Smooth muscle cell (in vitro differentiated cells): ENCODE data around the gene BPIFB2. TPM values are rescaled to one million over a fixed set of nuclear protein-coding genes. Genes with fewer than 3 reads are reported as not detected.

Experiments used
- DNase-seq: peaks from one replicate; lab custom pipeline; 2025; ENCODE audit not compliant: unreplicated experiment; lab: John Stamatoyannopoulos, UW
- H2AFZ ChIP-seq: fragments of 200-600 bp; sonication (generic); 2 replicates; pipeline ENCODE4 v1.6.0; 2016; ENCODE audit warnings: antibody characterized with exemption, low read depth, mild to moderate bottlenecking
- H3F3A ChIP-seq: fragments of 200-600 bp; sonication (generic); 2 replicates; pipeline ENCODE4 v1.6.0; 2017; ENCODE audit warnings: antibody characterized with exemption, low read depth
- H3K27ac ChIP-seq: fragments of 200-600 bp; sonication (generic); 2 replicates; pipeline ENCODE4 v1.5.1; 2016; ENCODE audit warnings: low read depth, mild to moderate bottlenecking
- H3K27me3 ChIP-seq: fragments of 200-600 bp; sonication (generic); 2 replicates; pipeline ENCODE4 v1.6.1; 2016; ENCODE audit warnings: low read depth, mild to moderate bottlenecking
- H3K36me3 ChIP-seq: fragments of 200-600 bp; sonication (generic); 2 replicates; pipeline ENCODE4 v1.5.1; 2016; ENCODE audit warnings: low read depth
- H3K4me1 ChIP-seq: fragments of 200-600 bp; sonication (generic); 2 replicates; pipeline ENCODE4 v1.5.1; 2016; ENCODE audit warnings: low read depth
- H3K4me2 ChIP-seq: fragments of 200-600 bp; sonication (generic); 2 replicates; pipeline ENCODE4 v1.6.0; 2016; ENCODE audit warnings: mild to moderate bottlenecking
- H3K4me3 ChIP-seq: fragments of 200-600 bp; sonication (generic); 2 replicates; pipeline ENCODE4 v1.5.1; 2016; ENCODE audit warnings: mild to moderate bottlenecking
- H3K79me2 ChIP-seq: fragments of 200-600 bp; sonication (generic); 2 replicates; pipeline ENCODE4 v1.6.0; 2016; ENCODE audit warnings: low read depth, mild to moderate bottlenecking
- H3K9ac ChIP-seq: fragments of 200-600 bp; sonication (generic); 2 replicates; pipeline ENCODE4 v1.6.0; 2016; ENCODE audit warnings: low read depth
- H3K9me3 ChIP-seq: fragments of 200-600 bp; sonication (generic); replicated peaks from 2 replicates; pipeline ENCODE4 v1.5.1; 2016; ENCODE audit warnings: low read depth
- H4K20me1 ChIP-seq: fragments of 200-600 bp; sonication (generic); 2 replicates; pipeline ENCODE4 v1.6.0; 2016; ENCODE audit warnings: low read depth
- CTCF ChIP-seq: fragments of 200-600 bp; sonication (generic); IDR thresholded peaks from 2 replicates; pipeline ENCODE4 v1.5.1; 2017; ENCODE audit warnings: borderline replicate concordance, mild to moderate bottlenecking, antibody characterized with exemption; ENCODE audit not compliant: insufficient read depth, poor library complexity, severe bottlenecking
- WGBS: methylation state at CpG from one replicate; pipeline ENCODE4 v1.1.7; 2016; ENCODE audit warnings: low lambda C conversion rate; 5-methylcytosine and 5-hydroxymethylcytosine counted together
- polyA plus RNA-seq: library from polyadenylated mRNA; unstranded; fragments of >200 nt; fragmentation: Nextera tagmentation; extraction: Ambion mirVana; gene quantifications from 2 replicates; pipeline ENCODE4 v1.2.1, GENCODE V29; 2016
- total RNA-seq: library from RNA; depleted of rRNA; stranded (reverse); fragments of >200 nt; gene quantifications from 2 replicates; pipeline ENCODE4 v1.2.3, GENCODE V29; 2014

BPIFB2 gene
- total and polyA plus RNA-seq, 2 experiments from 2014 or later: not detected

GRCh38 chr20:32966382-32966781 lies 41.1 kb upstream of the BPIFB2 start:
- H3K4me3 ChIP-seq: no peak overlapping the region
- H4K20me1 ChIP-seq: no peaks in the 10 kb centered on the region
- H3K4me2 ChIP-seq: no peak overlapping the region
- no peak for DNase-seq
- H3F3A ChIP-seq: no peaks in the 10 kb centered on the region
- no peak overlapping the region for H2AFZ ChIP-seq
- H3K4me1 ChIP-seq: peaks cover under 1% of the 10 kb centered on the region
- no peaks in the 10 kb centered on the region for H3K36me3 ChIP-seq
- H3K27ac ChIP-seq: no peak overlapping the region
- no peaks in the 10 kb centered on the region for H3K27me3 ChIP-seq
- no peaks in the 10 kb centered on the region for H3K79me2 ChIP-seq
- 94% methylated on average over 4 of the region's 4 CpGs for WGBS
- TF ChIP-seq CTCF: no peak
- no peak overlapping the region for H3K9ac ChIP-seq
- no peaks in the 10 kb centered on the region for H3K9me3 ChIP-seq

DNA sequence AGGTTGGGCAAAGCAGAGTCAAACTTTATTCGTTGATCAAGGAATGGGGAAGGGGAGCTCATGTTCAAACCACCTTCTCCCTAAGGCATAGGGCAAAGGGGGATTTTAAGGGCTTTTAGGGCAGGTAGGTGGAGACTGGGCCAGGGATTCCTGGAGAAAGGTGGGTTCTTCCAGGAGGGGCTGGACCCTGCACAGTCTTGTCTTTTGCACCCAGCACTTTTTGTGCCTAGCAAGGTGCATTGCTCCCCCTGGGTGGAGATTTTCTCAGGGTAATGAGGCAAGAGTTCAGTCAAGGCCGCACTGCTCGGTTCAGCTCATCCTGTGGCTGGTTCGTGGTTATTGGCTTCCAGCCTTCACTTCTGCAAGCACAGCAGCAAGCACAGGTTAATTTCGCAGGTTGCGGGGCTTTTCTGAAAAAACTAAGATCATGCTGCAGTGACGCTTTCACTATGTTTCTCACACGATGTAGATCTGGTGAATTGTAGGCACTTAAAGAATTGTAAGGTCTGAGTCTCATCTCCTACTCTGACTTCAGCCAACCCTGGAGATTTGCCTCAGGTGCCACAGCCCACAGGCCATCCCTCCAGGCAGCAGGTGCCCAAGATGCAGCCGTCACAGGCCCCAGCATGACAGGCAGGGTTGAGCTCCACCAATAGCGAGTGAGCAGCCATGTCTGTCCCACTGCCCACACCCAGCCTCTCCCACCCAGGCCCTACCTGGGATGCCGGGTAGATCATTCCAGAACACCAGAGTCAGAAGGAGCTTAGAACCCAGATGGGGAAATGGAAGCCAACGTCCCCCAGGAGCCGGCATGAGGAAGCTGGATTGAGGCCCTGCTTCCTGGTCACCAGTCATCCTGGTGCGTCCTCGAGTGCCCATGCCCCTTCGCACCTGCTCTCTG lies 40.4 kb upstream of the BPIFB2 start:
- no peak for DNase-seq
- Histone ChIP-seq H3K9me3 (no peaks in the 10 kb centered on the region), H2AFZ (no peak overlapping the region), H3K9ac (no peak overlapping the region), H3K27ac (no peak overlapping the region), H3K4me1 (peaks cover 8% of the 10 kb centered on the region), H3K36me3 (no peaks in the 10 kb centered on the region), H3K27me3 (no peaks in the 10 kb centered on the region), H3F3A (no peaks in the 10 kb centered on the region), H3K79me2 (no peaks in the 10 kb centered on the region), H3K4me2 (no peak overlapping the region), H4K20me1 (no peaks in the 10 kb centered on the region), H3K4me3 (no peak overlapping the region)
- TF ChIP-seq CTCF: no peak
- 94% methylated on average over 16 of the region's 16 CpGs for WGBS

DNA sequence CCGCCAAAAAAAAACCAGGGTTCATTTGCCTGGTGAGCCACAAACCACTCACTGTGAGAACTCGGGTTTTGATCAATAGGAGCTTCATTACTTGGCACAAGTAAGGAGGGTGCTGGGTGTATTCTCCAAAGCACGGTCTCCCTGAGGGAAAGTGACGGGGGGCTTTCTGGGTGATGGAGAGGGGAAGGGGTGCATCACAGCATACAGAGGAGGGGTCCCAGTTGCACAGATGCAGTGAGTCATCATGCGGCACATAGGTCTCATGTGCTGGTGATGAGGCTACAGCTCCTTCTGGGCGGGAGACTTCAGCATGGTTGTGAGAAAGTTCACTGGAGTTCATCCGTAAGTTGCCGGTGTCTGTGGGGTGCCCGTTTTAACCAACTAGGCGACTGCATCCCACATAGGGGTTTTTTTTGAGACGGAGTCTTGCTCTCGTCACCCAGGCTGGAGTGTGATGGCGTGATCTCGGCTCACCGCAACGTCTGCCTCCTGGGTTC lies 39.5 kb upstream of the BPIFB2 start:
- no peaks in the 10 kb centered on the region for H3K36me3 ChIP-seq
- H3K4me1 ChIP-seq: peaks cover 11% of the 10 kb centered on the region
- no peak overlapping the region for H3K4me2 ChIP-seq
- H3K27ac ChIP-seq: no peak overlapping the region
- no peaks in the 10 kb centered on the region for H3K27me3 ChIP-seq
- H3K4me3 ChIP-seq: no peak overlapping the region
- no peaks in the 10 kb centered on the region for H3K79me2 ChIP-seq
- H3F3A ChIP-seq: no peaks in the 10 kb centered on the region
- DNase-seq: no peak
- no peak for TF ChIP-seq CTCF
- H3K9me3 ChIP-seq: no peaks in the 10 kb centered on the region
- H2AFZ ChIP-seq: no peak overlapping the region
- H3K9ac ChIP-seq: no peak overlapping the region
- 92% methylated on average over 16 of the region's 16 CpGs for WGBS
- no peaks in the 10 kb centered on the region for H4K20me1 ChIP-seq
